NCI-H748 (cell line): ENCODE results near the gene ENO4.

Experiments used
- DNase-seq: peaks from one replicate; lab custom pipeline; 2025; ENCODE audit not compliant: unreplicated experiment; lab: John Stamatoyannopoulos, UW

ENO4 gene

DNA sequence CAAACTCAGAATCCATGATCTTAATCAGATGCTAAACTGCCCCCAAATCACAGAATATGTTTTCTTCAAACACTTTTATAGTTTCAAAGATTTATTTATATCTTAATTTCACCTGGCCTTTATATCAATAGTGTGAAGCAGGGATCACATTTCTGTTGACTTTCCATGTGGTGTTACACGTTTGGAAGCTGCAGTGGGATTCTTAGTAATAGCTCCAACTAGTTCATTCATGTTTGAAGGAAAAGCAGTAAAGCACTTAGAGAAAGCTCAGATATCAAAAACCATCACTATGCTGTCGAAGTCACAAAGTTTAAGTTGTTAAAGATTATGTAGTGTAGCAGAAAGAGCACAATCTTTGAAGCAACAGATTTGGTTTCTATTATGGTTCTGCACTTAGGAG is 16.8 kb downstream of the ENO4 start:
- DNase-seq = no peak

DNA sequence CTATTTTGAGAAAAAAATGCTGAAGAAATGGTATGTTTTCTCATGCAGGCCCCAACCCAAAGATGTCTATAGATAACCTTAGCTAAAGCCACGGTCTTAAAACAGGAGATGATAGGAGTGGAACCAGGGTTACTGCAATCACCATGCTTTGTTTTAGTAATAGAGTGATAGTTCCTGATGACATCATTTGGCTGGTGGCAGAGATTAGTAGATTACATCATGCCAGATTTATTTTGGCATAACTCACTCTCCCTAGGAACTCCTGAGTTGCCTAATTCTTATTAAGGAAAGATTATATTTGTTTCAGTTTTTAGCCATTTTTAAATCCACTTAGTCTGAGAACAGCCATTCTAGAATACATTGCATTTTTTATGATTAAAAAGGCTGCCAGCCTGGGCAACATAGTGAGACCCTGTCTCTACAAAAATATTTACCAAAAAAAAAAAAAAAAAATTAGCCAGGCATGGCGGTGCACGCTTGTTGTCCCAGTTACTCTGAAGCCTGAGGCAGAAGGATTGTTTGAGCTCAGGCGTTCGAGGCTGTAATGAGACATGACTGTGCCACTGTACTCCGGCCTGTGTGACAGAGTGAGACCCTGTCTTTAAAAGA is 17.8 kb downstream of the ENO4 start:
- DNase-seq = no peak

DNA sequence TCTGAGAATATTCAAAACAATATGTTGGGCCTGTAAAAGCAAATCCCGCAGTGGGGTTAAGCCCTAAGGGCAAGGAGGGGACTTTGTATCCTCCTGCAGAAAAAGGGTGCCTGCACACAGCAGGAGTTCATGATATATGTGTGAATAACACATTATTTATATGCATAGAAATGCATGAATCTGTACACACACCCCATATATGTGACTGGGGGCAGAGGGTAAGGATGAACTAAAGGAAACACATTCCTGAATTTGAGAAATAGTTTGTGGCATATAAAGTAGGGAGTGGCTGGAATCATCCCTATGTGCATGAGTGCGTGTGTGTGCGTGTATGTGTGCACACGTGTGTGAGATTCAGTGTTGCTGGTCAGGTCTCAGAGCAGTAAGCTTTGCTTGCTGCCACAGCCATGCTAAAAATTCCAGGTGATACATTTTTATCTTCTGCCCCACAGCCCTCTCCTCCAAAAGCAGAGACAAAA is 18.9 kb downstream of the ENO4 start:
- DNase-seq = no peak

DNA sequence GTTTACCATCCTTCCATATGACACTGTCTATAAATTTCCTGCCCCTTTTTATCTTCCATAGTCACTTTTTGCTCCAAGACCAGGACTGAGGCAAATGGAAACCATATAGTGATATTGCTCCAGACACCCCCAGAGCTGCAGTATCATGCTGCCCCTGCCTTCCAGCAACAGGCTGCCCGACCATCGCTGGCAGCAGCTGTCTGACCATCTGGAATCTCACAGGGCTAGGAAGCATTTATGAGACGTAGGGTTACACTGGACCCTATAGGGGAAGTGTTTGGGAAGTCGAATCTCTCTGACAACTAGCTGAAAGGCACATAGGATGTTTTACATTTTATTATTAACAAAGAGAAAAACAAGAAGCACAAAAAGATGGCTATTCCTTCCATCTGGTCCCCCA is 19.4 kb downstream of the ENO4 start:
- peak; percentile 49 for DNase-seq

DNA sequence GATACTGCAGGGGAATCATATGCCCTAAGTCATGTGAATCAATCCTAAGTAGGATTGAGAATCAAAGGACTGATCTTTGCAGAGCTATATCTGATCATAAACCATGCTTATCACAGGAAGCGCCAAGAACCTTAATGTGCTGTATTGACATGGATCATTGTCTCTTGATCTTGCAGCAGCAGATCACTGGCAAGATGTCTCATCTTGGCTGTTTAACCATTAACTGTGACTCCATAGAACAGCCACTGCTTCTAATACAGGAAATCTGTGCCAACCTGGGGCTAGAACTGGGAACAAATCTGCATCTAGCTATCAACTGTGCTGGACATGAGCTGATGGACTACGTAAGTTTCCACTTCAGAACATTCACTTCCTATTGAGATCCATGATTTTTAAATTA is 21.6 kb downstream of the ENO4 start:
- no peak for DNase-seq

DNA sequence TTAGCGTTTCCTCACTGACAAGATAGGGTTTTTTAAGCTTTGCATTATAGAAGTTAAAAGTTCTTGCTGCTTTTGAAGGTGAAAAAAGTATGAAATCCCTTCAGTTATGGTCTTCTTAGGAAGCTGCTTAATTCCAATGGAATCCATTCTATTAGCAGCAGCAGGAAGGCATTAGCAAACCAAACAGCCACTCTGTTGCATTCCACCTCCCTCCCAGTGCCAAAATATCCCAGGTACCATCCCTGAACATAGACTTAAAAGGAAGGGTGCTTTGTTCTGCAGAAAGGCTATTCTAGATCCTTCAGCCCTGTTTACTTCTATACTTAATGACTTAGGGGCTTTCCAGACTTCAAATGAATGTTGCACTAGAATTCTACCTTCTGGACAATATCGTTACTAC is 23.8 kb downstream of the ENO4 start:
- DNase-seq = no peak

DNA sequence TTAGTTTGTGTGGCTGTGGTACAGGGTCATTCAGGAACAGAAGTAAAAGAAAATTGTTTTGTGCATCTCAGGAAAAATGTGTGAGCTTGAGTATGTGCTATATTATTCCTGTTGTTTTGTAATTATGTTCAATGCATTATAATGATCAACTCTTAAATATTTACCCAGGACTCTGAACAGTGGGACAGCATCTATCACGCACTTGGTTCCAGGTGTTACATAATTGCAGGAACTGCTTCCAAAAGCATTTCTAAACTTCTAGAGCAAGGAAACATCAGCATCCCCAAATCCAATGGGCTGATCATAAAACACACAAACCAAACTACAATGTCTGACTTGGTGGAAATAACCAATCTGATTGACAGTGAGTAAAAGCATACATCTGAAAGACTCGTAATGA is 26.6 kb downstream of the ENO4 start:
- DNase-seq = no peak

DNA sequence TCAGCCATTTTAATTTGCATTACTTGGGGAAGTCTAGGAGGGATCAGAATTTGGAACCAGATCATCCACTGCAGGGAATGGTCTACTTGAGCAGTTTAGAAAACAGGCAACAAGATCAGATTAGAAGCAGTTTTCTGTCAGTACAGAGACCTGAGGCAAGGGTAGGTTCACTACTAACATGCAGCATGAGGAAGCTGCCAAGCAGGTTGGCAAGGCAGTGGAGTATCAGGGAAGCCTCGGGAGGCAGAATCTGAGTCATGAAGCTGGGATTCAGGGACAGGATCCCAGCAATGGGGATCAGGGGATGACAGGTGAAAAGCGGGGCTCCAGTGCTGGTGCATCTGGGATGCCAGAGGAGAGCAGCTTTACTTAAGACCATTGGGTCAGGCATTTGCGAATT is 28.1 kb downstream of the ENO4 start:
- DNase-seq = no peak

DNA sequence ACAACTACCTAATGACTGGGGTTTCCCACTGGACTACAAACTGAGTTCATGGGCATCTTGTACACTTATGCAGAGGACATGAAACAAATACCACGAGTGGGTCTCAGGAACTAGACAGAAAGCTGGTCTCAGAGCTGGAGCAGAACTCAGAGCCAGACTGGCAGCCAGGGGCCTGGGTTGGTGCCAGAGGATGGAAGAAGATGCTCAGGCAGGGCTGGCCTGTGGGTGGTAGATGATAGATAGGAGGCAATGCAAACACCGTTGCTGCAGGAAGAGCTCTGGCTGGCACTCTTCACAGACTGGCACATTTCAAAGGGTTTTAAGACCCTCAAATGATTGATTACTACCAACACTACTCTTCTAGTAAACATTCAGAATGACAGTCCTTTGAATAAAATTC is 28.8 kb downstream of the ENO4 start:
- no peak for DNase-seq

DNA sequence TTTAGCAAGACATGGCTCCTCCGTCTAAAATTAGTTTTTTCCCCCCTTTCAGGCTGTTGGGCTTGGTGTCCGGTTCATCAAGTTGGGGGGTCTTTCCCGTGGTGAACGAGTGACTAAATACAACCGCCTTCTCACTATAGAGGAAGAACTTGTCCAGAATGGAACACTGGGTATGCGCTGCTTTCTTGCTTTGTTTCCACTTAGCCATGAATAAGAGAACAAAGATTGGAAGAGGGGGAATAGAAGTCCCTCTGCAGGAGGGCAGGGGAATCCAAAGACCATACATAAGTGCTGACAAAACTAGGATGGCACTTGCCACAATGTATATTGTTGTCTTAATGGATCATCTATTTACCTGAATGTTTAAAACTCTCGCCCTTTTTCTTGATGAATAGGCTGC is 30.5 kb downstream of the ENO4 start:
- DNase-seq = peak; percentile 19

DNA sequence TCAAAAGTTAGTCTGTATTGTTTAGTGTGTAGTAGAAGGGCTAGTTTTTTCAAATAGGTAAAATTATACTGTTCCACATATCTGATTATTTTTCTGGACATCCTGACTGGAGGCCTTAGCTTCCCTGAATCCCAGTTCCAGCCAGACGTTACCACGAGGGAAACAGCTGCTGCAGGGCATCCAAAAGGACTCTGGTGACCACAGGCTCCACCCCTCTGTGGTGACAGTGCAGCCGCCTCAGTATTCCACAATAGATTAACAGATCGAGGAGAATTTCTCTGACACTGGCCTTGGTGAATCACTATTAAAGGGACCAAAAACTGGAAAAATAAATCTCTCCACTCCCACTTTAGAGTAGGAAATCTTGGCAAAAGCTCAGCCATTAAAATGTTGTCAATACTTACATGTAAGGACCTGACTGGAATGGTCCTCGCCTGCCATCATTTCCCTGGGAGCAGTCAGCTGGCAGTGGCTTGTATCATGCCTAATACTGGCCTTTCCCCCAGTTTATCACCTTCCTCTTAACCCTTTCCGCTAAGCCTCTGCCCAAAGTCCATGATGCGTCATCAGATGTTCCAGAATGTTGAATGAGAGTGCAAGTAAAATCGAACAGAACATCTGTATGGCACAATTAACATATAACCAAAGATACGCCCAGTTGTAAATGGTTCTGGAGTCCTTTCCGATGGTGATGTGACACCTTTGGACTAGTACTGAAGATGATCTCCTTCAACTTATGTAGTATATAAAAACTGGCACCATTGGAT is 31.6 kb downstream of the ENO4 start:
- peak; percentile 5 for DNase-seq

DNA sequence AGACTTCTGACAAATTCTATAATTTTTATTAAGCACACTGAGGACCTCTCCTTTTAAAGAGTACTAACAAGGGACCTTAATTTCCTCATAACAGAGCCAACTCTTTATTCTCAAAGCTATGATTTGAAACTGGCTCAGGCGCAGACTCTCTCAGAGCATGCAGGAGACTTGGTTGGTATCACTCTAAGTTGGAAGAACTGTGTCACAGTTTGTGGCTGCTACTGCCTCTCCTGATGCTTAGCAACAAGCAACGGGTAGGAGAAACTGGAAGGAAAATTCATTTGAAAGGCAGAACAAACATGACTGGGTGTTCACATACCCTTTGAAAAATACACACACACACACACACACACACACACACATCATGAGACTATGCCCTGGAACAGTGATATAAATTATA is 33.3 kb downstream of the ENO4 start:
- no peak for DNase-seq

DNA sequence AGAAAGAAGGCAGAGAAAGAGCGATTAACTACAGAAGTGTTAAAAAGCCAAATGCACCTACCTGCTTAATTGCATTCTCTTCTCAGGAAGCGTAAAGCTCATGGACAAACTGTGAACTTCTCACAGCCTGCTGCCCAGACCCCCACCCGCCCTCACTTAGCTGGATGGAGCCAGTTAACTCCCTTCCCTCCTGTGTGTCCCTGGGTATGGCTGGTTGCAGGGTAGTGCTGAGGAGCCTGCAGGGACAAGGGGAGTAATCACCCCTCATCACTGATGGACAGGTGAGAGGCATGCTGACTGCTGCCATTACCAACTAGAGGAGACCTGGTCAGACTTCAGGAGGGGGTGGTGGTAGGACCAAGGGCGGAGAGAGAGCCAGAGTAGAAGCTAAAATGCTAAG is 37.5 kb downstream of the ENO4 start:
- no peak for DNase-seq

DNA sequence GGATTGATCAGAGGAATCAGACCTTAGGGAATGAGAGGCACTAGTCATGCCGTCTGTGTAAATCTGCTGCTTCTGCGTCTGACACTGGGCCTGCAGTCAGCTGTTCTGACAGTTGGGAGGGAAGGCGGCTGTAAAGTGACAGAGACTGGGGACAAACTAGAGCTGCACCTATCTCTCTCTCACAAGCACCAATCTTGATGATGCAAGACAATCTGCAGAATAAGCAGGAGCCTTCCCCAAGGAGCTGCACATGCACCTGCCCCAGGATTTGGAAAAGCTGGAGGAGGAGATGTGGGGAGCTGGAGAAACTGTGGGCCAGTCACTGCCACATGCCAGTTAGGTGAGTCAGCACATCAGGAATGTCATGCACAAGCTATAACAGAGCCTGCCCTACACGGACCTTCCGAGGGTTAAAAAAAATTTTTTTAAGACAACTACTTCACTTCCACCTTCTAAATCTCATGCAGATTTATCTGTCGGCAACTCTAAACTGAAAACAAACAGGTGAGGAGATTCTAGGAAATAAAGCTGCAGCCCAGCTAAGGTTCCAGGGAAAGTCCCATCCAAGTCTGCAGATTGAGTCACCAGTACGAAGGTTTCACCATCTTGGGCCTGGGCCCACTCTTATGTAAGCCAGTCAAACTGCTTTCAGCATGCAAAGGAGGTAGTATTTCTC is 39.2 kb downstream of the ENO4 start:
- DNase-seq = no peak

DNA sequence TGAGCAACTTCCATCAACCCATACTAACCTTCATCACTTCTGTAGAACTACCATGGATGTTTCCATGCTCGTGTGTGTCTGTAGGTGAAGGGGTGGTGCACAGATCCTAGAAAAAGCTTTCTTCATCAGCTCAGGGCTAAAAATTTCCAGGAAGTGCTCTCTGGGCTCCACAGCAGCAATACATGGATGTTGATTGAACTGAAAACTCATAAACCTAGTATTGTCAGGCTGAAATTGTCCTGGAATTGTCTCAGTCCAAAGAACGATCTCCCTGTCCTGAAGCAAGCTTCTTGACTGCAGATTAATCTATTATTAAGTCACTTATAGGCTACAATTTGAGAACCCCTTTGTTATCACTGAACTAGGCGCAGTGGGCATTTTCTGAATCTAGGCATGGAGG is 39.8 kb downstream of the ENO4 start:
- no peak for DNase-seq

DNA sequence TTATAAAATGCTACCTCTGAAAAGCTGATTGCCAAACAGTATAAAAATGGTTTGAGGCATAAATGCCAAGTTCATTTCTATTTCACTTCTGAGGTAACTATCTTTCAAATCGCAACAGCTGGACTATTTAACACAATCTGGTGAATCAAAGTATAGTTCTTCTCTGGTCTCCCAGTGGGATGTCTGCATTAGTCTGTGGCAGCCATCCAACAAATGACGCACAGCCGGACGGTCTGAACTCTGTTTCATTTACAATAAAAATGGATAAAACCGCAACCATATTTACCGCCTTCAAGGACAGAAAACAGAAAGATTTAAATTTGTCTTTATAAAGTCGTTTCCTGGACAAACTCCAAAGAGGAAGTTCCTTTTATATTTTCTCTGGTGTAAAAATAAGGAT is 41.9 kb downstream of the ENO4 start:
- peak; percentile 76 for DNase-seq

DNA sequence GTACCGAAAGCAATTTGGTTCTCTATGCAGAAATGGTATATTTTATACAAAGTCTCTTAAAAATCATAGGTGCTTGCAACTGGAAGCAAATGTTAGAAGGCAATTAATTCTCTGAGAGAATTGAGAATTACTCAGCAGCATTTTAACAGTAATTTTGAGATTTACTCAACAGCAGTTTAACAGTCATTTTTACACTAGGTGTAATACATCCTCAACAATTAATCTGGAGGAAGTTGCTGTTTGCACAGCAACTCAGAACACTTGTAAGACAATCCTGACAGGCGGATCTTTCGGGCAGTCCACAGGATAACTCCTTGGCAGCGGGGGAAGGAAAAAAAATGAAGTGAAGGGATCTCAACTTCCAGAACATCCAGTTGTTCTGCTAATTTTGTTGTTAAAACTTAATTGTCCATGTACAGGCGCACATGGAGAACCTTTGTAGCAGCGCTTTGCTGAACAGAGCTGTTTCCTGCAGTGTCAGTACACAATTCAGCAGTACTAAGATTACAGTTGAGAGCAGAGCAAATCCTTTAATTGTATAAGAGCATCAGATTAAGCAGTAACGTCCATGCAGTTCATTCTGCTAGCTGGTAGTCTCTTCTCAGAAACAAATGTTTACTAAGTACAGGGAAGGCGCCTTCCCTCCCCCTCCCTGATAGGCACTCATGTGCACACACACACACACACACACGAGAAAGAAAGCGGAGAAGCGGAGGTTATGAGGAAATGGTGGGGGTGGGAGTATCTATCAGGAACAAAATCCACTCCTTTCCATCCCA is 43.8 kb downstream of the ENO4 start:
- DNase-seq = peak; percentile 74

DNA sequence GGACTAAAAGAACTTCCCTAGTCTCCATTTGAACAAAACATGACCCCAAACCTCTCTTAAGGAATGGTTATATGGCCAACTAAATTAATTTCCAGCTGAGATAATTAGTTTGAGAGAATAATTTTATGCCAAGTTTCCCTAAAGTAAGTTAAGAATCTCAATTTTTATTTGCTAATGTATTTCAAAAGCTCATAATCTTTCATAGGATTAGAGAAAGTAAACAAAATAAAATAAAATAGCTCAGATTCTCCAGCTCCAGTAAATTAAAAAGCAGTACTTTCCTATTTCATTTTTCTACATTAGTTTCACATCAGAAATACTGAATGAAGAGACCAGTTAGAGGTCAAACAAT is 44.4 kb downstream of the ENO4 start:
- no peak for DNase-seq

DNA sequence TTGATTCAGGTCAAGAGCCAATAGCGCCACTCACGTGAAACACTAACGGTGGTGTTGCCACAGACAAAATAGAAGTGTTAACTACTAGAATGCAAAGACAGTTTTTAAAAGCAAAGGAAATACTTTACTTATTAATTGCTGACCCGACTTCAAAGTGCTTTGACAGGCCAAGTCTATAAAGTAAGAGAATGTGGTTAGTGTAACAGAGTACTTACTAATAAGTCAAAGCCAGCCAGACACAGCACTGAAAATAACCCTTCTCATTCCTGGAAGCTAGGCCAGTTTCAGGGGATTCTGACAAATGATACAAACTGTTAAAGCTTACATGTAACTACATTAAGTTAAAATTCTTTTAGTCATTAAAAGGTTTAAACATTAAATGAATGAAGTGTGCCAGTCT is 50.3 kb downstream of the ENO4 start:
- no peak for DNase-seq

DNA sequence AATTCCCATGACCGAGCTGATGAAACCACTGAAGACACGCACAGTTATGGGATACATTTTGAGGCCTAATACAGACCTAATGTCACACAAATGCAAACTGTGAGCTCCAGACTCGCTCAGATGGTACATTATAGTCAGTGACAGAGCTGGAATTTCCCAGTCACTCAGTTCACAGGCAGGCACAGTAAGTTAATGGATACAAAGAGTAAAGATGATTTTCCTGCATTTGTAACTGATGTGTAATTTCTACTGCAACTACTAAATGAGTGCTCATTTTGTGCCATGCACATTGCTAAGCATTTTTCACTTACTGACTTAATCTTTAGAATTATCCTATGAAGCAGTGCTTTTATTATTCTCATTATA is 56.5 kb downstream of the ENO4 start:
- no peak for DNase-seq

DNA sequence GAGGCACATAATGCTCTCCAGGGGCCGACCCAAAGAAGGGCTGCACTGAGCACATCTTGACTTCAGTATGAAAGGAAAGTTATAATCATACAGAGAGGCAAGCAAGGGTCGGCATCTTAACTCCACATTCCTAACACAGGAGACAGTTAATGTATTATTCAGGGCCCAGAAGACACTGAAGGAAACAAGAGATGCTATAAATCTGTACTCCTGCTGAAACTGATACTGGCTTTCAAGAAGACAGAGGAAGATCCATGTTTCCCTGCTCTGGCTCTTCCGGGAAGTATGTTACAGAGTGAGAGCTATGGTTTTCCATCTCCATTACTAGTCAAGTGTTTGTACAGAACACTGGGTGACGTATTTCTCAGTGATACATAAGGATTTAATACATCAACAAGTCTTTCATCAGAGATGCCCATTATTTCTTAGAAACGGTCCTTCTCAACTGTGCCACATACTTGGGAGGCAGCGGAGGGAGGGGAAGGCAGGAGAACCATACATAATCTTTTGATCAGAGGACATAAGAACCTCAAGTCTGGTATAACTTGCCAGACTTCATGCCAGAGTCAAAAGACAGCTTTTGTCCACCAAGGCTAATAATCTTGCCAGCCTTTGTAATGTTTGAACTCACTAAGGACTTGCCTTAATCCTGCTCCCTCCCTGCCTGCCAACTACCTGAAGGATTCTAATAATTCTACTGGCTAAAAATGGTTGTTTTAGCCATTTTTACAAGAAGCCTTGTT is 58.1 kb downstream of the ENO4 start:
- DNase-seq = no peak
